Fibroblast of pulmonary artery (primary cell): ENCODE measurements around the gene CCDC136.
A peak's percentile ranks its signal among the peaks of the same experiment; 100 is the strongest.

Experiments used
- DNase-seq: peaks from one replicate; pipeline ENCODE4 v3.0.0-alpha.2; 2010; ENCODE audit warnings: low read depth
- H3K4me3 ChIP-seq: replicated peaks from 2 replicates; pipeline ENCODE4 v1.5.1; 2011; ENCODE audit warnings: low read depth, mild to moderate bottlenecking, control low read depth, low read length, moderate library complexity
- TF ChIP-seq, protein P1 (sequence below): IDR thresholded peaks from 2 replicates; pipeline ENCODE4 v1.5.1; 2011; ENCODE audit warnings: mild to moderate bottlenecking, control low read depth, low read length, inconsistent platforms; ENCODE audit errors: missing control alignments

CCDC136 gene

DNA sequence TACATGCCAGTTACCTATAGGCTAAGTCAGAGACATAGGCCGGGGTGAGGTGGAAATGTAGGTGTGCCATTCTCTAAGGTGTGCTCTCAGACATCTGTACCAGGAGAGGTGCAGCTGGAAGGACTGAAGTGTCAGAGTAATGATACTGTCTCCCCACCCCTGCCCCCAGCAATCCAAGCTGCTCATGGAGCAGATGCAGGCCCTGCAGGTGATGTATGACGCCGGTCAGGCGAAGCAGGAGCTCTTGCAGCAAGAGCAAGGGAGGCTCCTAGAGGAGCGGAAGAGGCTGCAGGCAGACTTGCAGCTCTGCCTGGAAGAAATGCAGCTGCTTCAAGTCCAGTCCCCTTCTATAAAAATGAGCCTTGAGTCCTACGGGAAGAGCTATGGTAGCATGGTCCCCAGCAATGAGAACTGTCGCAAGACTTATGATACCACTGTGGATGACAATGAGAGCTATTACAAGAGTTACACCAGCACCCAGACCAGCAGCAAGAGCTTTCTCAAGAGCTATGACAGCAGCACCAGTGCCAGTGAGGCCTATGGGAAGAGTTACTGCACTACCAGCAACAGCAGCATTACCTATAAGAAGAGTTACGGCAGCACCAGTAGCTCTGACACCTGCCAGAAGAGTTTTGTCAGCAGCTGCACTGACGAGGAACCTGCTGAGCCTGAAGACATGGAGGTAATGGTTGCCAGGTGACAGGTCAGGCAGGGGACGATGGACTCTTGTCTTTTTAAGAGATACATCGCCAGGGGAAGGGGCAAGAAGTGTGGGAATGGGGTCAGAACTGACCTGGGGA is 20.1 kb downstream of the CCDC136 start:
- no peak for DNase-seq
- TF ChIP-seq, protein P1, sequence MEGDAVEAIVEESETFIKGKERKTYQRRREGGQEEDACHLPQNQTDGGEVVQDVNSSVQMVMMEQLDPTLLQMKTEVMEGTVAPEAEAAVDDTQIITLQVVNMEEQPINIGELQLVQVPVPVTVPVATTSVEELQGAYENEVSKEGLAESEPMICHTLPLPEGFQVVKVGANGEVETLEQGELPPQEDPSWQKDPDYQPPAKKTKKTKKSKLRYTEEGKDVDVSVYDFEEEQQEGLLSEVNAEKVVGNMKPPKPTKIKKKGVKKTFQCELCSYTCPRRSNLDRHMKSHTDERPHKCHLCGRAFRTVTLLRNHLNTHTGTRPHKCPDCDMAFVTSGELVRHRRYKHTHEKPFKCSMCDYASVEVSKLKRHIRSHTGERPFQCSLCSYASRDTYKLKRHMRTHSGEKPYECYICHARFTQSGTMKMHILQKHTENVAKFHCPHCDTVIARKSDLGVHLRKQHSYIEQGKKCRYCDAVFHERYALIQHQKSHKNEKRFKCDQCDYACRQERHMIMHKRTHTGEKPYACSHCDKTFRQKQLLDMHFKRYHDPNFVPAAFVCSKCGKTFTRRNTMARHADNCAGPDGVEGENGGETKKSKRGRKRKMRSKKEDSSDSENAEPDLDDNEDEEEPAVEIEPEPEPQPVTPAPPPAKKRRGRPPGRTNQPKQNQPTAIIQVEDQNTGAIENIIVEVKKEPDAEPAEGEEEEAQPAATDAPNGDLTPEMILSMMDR = no peak
- no peak overlapping the region for H3K4me3 ChIP-seq

DNA sequence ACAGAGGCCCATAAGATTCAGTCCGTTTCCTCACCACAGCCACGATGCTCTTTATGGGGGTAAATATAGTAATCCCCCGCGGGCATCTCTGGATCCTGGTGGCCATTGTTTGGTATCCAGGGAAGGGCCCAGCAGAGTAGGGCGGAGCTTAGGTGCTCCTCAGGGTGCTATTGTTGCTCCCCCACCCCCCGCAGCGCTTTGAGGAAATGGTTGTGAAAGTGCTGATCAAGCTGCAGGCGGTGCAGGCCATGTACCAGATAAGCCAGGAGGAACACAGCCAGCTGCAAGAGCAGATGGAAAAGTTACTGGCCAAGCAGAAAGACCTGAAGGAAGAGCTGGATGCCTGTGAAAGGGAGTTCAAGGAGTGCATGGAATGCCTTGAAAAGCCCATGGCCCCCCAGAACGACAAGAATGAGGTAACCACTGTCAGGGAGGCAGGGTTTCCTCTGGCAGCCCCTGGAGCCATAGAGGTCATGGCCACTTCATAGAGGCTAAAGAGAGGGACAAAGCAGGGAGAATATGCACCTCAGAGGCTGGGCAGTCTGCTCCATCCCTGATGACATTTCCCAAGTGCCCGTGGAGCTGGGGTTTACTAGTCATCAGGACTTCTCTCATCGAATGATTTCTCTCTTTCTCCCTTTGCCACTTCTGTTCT is 20.9 kb downstream of the CCDC136 start:
- H3K4me3 ChIP-seq = no peak overlapping the region
- TF ChIP-seq, protein P1 = no peak
- peak; percentile 83 for DNase-seq

DNA sequence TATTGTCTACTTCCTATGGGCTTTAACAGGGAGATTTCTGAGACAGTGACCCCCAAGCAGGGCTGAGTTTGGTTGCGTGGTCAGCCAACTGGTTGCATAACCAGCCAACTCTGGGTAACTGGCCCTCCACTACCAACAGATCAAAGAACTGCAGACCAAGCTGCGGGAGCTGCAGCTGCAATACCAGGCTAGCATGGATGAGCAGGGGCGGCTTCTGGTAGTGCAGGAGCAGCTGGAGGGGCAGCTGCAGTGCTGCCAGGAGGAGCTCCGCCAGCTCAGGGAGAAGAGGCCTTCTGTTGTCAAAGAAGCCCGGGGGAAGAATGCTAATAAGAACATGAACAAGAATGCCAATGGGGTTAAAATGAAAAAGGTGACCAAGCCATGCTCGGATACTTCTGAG is 22.7 kb downstream of the CCDC136 start:
- H3K4me3 ChIP-seq = no peak overlapping the region
- no peak for DNase-seq
- TF ChIP-seq, protein P1 = no peak

DNA sequence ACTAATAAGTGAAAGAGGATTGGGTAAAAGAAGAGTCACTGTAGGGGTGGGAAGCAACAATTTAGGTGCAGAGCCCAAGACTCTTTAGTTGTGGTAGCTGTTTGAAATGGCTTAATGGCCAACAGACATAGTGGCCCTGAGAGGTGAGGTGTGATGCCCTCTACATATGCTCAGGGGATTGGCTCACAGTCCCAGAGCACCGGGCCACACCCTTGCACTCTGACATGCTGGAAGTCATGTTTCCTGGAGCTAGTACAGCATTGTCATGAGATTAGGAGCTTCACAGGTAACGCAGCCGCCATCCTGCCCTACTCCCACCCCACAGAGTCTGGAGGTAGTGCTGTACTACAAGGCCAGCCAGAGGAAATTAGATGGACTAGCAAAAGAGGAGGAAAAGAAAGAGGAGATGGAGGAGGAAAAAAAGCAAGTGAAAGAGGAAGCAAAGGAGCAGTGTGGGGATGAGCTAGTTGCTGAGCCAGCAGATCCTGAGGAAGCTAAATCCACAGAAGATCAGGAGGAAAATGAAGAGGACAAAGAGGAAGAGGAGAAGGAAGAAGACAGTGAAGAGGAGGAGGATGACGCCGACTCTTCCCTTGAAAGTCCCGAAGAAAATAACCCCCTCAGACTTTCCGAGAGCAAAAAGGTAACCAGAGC is 23.6 kb downstream of the CCDC136 start:
- TF ChIP-seq, protein P1 = no peak
- no peak overlapping the region for H3K4me3 ChIP-seq
- DNase-seq = no peak

DNA sequence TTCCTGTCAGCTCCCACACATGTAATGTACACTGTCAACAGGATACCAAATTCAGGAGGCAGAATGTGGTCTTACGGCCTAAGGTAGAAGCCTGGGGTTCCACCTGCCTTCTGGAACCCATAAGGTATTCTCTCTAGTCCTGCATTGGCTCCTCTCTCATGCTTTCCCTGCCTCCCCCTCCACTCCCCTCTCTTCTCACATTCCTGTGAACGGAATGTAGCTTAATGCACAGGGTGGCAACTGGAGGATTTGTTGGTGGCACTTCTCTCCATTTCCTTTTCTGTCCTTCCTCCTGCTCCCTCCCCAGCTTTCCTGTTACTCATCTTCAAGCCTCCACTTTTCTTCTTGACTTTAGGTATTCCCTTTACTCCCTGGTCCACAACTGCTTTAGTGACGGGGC is 26.9 kb downstream of the CCDC136 start:
- H3K4me3 ChIP-seq = no peak overlapping the region
- no peak for DNase-seq
- TF ChIP-seq, protein P1 = no peak

DNA sequence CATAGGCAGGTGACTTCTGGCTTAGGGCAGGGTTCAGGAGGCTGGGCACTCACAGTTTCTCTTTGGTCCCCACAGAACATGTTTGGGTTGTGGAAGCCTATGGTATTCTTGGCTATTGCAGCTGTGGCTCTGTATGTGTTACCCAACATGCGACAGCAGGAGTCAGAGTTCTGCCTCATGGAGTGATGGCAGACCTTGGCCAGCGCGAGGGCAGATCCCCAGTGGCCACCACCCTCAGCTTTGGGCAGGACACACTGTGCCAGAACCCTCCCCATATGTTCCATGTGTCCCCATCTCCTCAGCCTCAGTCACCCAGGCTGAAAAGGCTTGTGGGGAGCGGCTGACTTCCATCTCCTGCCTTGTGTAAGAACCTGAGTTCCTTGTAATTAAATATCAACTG is 30.0 kb downstream of the CCDC136 start:
- no peak overlapping the region for H3K4me3 ChIP-seq
- TF ChIP-seq, protein P1 = no peak
- no peak for DNase-seq
